GM04504 (cell line): ENCODE data around the gene EEPD1.
"Not testable (repeated sequence)": the region's sequence is repeated elsewhere in the genome, so short reads cannot be mapped to it uniquely, and the experiment has no call there.

ENCODE experiments used
- DNase-seq: peaks from one replicate; pipeline ENCODE4 v3.0.0-alpha.2; 2012; ENCODE audit warnings: low read depth

Gene EEPD1

DNA sequence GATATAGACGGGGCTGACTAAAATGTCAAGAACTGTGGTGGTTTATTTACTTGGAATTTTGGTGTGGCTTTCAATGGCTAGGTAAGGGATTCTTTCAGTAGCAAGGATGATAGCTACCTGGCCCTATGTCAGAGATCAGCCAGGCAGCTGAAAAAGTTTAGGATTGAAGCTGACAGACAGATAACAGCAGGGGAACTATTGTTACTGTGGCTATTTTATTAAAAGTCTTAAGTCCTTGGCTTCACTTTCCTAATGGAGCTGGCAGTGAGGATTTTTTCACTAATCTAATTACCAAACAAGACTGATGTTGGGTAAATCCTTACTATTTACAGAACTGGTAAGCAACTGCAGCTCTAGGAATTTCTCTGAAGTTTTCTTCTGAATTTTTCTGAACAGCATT lies 164.2 kb downstream of the EEPD1 start:
- DNase-seq: no peak

DNA sequence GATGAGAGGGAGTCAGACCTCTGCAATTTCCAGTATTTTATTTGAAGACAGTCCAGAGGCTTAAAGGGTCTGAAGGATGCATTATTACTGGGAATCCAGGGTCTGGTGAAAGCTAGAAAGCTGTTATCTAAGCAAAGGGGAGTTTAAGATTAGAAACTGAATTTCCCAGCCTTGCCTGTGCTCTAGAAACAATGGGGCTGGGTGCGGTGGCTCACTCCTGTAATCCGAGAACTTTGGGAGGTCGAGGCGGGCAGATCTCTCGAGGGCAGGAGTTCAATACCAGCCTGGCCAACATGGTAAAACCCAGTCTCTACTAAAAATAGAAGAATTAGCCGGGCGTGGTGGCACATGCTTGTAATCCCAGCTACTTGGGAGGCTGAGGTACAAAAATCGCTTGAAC lies 165.1 kb downstream of the EEPD1 start:
- DNase-seq: no peak

DNA sequence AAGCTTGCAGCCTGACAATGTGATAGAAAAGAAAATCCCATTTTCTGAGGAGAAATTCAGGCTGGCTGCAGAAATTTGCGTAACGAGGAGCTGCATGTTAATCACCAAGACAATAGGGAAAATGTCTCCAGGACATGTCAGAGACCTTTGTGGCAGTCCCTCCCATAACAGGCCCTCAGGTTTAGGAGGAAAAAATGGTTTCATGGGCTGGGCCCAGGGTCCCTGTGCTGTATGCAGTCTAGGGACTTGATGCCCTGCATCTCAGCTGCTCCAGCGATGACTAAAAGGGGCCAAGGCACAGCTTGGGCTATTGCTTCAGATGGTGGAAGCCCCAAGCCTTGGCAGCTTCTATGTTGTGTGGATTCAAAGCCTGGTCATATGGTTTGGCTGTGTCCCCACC lies 168.2 kb downstream of the EEPD1 start:
- DNase-seq: not testable (repeated sequence)

DNA sequence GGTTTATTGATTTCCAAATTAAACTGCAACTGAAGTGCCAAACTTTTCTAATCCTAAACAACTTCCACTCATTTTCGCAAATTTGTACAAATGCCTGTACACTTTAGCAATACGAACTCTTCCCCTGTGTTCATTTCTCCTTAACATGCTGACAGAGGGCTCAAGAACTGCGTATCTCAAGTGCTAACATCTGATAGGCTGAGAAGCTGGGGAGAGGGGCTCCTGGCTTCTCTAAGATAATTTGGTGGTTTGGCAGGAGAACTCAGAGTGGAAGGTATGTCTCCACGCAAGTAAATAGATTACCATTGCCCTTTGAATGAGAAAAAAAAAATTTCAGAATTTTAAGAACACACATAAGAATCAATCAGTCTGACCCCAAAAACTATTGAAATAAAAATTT lies 183.3 kb downstream of the EEPD1 start:
- DNase-seq: no peak

DNA sequence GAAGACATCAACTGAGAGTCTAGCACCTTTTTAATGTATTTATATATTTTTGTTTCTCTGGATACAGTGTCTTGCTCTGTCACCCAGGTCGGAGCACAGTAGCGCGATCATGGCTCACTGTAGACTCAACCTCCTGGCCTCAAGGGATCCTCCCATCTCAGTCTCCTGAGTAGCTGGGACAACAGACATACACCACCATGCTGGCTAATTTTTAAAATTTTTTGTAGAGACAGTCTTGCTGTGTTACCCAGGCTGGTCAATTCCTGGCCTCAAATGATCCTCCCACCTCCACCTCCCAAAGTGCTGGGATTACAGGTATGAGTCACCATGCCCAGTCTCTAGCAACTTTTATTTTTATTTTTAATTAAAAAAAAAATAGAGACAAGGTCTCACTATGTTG lies 185.2 kb downstream of the EEPD1 start:
- no peak for DNase-seq

DNA sequence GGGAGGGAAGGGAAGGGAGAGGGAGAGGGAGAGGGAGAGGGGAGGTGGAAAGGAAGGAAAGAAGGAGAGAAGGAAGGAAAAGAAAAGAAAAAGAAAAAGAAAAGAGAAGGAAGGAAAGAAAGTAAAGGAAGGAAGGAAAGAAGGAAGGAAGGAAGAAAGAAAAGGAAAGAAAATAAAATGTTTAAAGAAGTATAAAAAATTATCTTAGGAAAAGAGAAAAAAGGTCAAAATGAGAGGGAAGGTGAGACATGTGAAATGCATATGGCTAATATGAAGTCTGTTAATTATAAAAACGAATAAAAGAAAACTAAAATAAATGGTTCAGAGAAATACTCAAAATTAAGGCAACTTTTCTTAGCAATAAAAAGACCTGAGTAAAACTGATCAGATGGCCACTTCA lies 190.5 kb downstream of the EEPD1 start:
- DNase-seq: no peak

DNA sequence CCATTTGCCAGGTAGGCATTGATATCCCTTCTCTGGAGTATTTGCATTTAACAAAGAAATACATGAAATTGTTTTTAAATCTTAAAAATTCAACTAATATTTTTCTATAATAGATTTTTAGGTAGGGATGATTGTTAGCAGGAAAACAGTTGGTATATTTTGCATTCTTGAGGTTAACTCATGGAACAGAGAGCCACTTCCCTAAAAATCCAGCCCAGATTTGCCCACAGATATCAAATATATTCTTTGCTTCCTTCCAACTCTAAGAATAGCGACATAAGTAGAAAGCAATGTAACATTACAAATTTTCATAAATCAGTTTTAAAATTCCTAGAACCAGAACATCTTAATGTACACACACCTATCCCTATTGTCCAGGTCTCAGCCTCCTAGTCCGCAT lies 191.6 kb downstream of the EEPD1 start:
- DNase-seq: no peak

DNA sequence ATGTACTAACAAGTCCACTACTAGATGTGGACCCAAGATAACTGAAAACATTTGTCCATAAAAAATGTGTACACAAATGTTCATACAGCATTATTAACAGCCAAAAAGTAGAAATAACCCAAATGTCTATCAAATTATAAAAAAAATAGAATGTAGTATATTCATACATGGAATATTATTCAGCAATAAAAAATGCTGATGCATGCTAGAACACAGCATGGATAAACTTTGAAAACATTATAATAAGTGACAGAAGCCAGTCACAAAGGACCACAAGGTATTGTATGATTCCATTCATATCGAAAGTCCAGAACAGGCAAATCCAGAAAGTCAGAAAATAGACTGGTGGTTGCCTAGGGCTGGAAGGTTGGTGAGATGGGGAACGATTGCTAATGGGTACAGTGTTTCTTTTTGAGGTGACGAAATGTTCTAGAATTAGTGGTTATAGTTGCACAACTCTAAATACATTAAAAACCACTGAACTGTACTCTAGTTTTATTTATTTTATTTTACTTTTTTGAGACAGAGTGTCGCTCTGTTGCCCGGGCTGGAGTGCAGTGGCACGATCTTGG lies 193.3 kb downstream of the EEPD1 start:
- no peak for DNase-seq

DNA sequence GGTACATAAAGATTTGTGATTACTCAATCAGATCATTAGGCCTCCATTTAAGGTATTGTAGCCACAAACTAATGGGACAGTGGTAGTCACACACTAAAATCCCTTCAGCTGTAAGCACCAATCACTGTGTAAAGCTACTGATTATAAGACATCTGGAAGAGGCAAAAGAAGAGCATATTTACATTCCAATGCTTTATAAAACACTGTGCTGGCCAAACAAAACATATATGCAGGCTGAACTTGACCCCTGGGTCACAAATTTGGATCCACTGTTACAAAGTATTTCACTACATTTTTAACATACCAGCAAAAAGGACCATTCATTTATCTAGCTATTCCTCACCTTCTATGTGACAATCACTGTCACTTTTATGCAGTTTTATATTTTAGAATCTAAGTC lies 195.2 kb downstream of the EEPD1 start:
- DNase-seq: peak; percentile 9

DNA sequence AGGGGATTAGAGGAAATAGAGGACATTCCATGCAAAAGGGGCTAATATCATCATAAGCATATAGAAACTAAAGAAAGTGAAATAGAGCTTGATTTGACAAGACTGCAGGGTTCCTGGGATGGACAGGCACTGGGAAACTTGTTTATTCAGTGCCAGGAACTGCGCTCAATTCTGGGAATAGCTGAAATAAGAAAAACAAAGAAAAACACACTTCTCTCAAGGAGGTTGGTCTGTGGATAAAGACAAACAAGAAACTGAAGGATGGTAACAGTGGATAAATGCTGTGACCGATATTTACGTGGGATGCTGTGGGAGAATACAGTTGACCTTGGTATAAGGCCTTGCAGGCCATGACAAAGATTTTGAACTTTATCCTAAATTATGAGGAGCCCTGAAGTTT lies 195.7 kb downstream of the EEPD1 start:
- no peak for DNase-seq

DNA sequence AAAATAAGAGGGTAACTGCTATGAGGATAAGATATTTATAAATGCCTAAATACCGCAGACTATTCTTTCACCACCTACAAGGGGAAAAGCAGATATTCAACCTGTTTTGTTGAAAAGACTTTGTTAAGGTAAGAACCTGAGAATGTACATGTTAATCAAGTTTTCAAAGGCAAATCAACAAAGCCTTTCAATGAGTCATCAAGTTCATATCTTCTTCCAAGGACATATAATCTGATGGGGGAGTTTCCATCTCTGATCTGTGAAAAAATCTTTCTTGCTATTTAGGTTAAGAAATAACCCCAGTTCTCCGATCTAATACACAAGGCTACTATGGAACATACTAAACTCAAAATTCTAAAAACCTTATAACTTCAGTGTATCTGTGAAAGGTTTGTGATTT lies 196.6 kb downstream of the EEPD1 start:
- no peak for DNase-seq
